AG04450 (cell line): ENCODE data around the gene SORCS2. TPM values are rescaled to one million over a fixed set of nuclear protein-coding genes. Genes with fewer than 3 reads are reported as not detected.
A peak's percentile ranks its signal among the peaks of the same experiment; 100 is the strongest.
"Not testable (repeated sequence)": the region's sequence is repeated elsewhere in the genome, so short reads cannot be mapped to it uniquely, and the experiment has no call there.

Source experiments
- CTCF ChIA-PET: fragments of 300-600, 350-600 bp; formaldehyde crosslinking; extraction: SDS; loops from one replicate; lab custom pipeline; 2022; ENCODE audit warnings: antibody characterized with exemption, inconsistent platforms; lab: Charles Lee
- POLR2A ChIA-PET: fragments of 350-600 bp; formaldehyde crosslinking; extraction: SDS; loops from one replicate; lab custom pipeline; 2021; ENCODE audit warnings: antibody characterized with exemption, inconsistent platforms; lab: Yijun Ruan, JAX
- DNase-seq: peaks from one replicate; pipeline ENCODE4 v3.0.0-alpha.2; 2011; ENCODE audit warnings: low read depth, low spot score
- H3K27ac ChIP-seq: one replicate; pipeline ENCODE4 v1.5.1; 2012; ENCODE audit warnings: low read depth, low read length, control low read depth
- H3K27me3 ChIP-seq: one replicate; pipeline ENCODE4 v1.6.0; 2012; ENCODE audit warnings: low read length; ENCODE audit not compliant: control insufficient read depth, insufficient read depth
- H3K4me3 ChIP-seq: 2 replicates; pipeline ENCODE4 v1.5.1; 2011; ENCODE audit warnings: mild to moderate bottlenecking, low read depth, low read length, control low read depth
- H3K9me3 ChIP-seq: 2 replicates; pipeline ENCODE4 v1.5.1; 2012; ENCODE audit warnings: low read length; ENCODE audit not compliant: control insufficient read depth, insufficient read depth
- CTCF ChIP-seq: IDR thresholded peaks from 2 replicates; pipeline ENCODE4 v1.5.1; 2011; ENCODE audit warnings: low read depth, low read length, control low read depth, inconsistent platforms
- polyA plus RNA-seq: library from polyadenylated mRNA; depleted of rRNA; stranded (reverse); fragments of >200 nt; gene quantifications from 2 replicates; pipeline ENCODE4 v1.2.3, GENCODE V29; 2011

The SORCS2 gene
- polyA plus RNA-seq, 1 experiment: 0.29 TPM

GRCh38 chr4:7210824-7211223, 18.5 kb downstream of the SORCS2 start:
- H3K27ac ChIP-seq: peak overlapping the region; percentile 68
- CTCF ChIA-PET: no interaction called here
- TF ChIP-seq CTCF: no peak

GRCh38 chr4:7212101-7212674, 19.9 kb downstream of the SORCS2 start:
- Histone ChIP-seq H3K9me3 (peaks cover 23% of the 10 kb centered on the region), H3K27ac (no peak overlapping the region), H3K27me3 (no peaks in the 10 kb centered on the region), H3K4me3 (no peak overlapping the region)
- no peak for TF ChIP-seq CTCF
- DNase-seq: no peak
- ChIA-PET CTCF (no interaction called here), POLR2A (no interaction called here)

More at GRCh38 chr4:7210824-7211223, 18.5 kb downstream of the SORCS2 start:
- Histone ChIP-seq H3K9me3 (peaks cover 23% of the 10 kb centered on the region), H3K27me3 (no peaks in the 10 kb centered on the region), H3K4me3 (no peak overlapping the region)
- POLR2A ChIA-PET: no interaction called here
- peak; percentile 46 for DNase-seq

GRCh38 chr4:7212921-7213320, 20.6 kb downstream of the SORCS2 start:
- CTCF ChIA-PET: no interaction called here
- POLR2A ChIA-PET: no interaction called here

GRCh38 chr4:7213807-7214206, 21.5 kb downstream of the SORCS2 start:
- DNase-seq: no peak

More at GRCh38 chr4:7212921-7213320, 20.6 kb downstream of the SORCS2 start:
- Histone ChIP-seq H3K27me3 (no peaks in the 10 kb centered on the region), H3K4me3 (no peak overlapping the region), H3K9me3 (peaks cover 23% of the 10 kb centered on the region), H3K27ac (no peak overlapping the region)
- DNase-seq: no peak
- no peak for TF ChIP-seq CTCF

GRCh38 chr4:7214359-7214758, 22.0 kb downstream of the SORCS2 start:
- POLR2A ChIA-PET: no interaction called here
- CTCF ChIA-PET: no interaction called here
- no peak for TF ChIP-seq CTCF
- Histone ChIP-seq H3K9me3 (peaks cover 23% of the 10 kb centered on the region), H3K27ac (no peak overlapping the region), H3K4me3 (no peak overlapping the region), H3K27me3 (no peaks in the 10 kb centered on the region)
- DNase-seq: no peak

More at GRCh38 chr4:7213807-7214206, 21.5 kb downstream of the SORCS2 start:
- ChIA-PET CTCF (no interaction called here), POLR2A (no interaction called here)
- TF ChIP-seq CTCF: no peak
- Histone ChIP-seq H3K27me3 (no peaks in the 10 kb centered on the region), H3K9me3 (peaks cover 23% of the 10 kb centered on the region), H3K27ac (no peak overlapping the region), H3K4me3 (no peak overlapping the region)

GRCh38 chr4:7215187-7215586, 22.8 kb downstream of the SORCS2 start:
- H3K9me3 ChIP-seq: peaks cover 23% of the 10 kb centered on the region
- H3K27ac ChIP-seq, DNase-seq, CTCF ChIA-PET, POLR2A ChIA-PET, H3K27me3 ChIP-seq, H3K4me3 ChIP-seq: not testable (repeated sequence)
